ENCODE data around the gene PFKFB4.

- TF ChIP-seq FOXM1 (IDR thresholded peaks at IDR 0.05; ENCODE audit: borderline replicate concordance) = no peak
- TF ChIP-seq FOXK2 (IDR thresholded peaks at IDR 0.05) = no peak
- no peak for TF ChIP-seq SP1 (IDR thresholded peaks at IDR 0.05)
- no peak for TF ChIP-seq TARDBP (IDR thresholded peaks at IDR 0.05)
- TF ChIP-seq CTBP1 (IDR thresholded peaks at IDR 0.05; ENCODE audit: borderline replicate concordance) = no peak
- no peak for TF ChIP-seq FOXA1 (IDR thresholded peaks at IDR 0.05)
- no peak for TF ChIP-seq BHLHE40 (IDR thresholded peaks at IDR 0.05; ENCODE audit: borderline replicate concordance)
- no peak for TF ChIP-seq LEF1 (IDR thresholded peaks at IDR 0.05; ENCODE audit: borderline replicate concordance)
- TF ChIP-seq NFRKB (IDR thresholded peaks at IDR 0.05) = no peak
- TF ChIP-seq SUZ12 (IDR thresholded peaks at IDR 0.05) = no peak
- no peak for TF ChIP-seq PKNOX1 (IDR thresholded peaks at IDR 0.05)
Measured at GRCh38 chr3:48571938-48572337, 15.3 kb upstream of the PFKFB4 start.
